ENCODE results near the gene SHC4. TPM values are rescaled to one million over a fixed set of nuclear protein-coding genes. Genes with fewer than 3 reads are reported as not detected.

Gene SHC4
- total and polyA plus RNA-seq, 2 of the 8 experiments (the other 6 are each of a cell fraction or from before 2014, with no cell fraction given), result 0.15 to 0.30 TPM

DNA sequence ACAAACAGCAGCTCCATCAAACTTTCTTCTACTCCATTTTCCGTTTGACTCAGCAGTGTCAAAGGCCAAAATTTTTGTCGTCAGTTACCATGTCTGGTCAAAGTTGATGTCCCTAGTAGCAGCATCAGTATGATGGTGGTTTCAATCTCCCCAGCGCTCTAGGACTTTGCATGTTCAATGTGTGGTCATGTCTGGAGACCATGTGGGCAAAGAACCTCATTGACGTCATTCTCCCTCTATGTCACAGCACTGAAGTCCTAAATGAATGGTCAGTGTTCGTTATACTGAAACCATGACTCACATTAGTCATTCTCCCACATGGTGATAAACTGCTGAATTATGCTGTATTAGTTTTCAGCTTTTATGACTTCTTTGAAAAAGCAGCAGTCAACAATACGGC is 23.2 kb downstream of the SHC4 start:
- Histone ChIP-seq H2BK120ac (replicated peaks; ENCODE audit: low read depth, low read length) (no peak overlapping the region), H2AFZ (ENCODE audit: low read length) (no peak overlapping the region), H3K18ac (ENCODE audit: extremely low read depth, low read length) (no peak overlapping the region), H3K79me2 (ENCODE audit: control insufficient read depth in 1 of 2, insufficient read depth in 2 of 2, low read length in 2 of 2) (no peaks in the 10 kb centered on the region), H3K36me3 (ENCODE audit: control insufficient read depth in 2 of 4, insufficient read depth in 4 of 4, low read length in 3 of 4) (no peaks in the 10 kb centered on the region), H4K20me1 (replicated peaks in 1 of 2; ENCODE audit: control insufficient read depth in 1 of 2, insufficient read depth in 2 of 2, low read length in 2 of 2) (no peaks in the 10 kb centered on the region), H2BK20ac (ENCODE audit: low read length) (no peak overlapping the region), H3K79me1 (ENCODE audit: low read depth, low read length) (no peaks in the 10 kb centered on the region), H2BK5ac (ENCODE audit: low read depth, low read length) (no peak overlapping the region), H3K56ac (replicated peaks; ENCODE audit: insufficient read length, low read depth, low read length) (no peak overlapping the region), H3K9ac (replicated peaks in 1 of 4; ENCODE audit: extremely low read depth in 1 of 4, low read depth in 3 of 4, low read length in 3 of 4) (no peak overlapping the region), H3K23ac (ENCODE audit: insufficient read length) (no peak overlapping the region), H3K23me2 (ENCODE audit: low read depth, low read length) (no peaks in the 10 kb centered on the region), H3K4me2 (ENCODE audit: insufficient read depth in 1 of 2, low read depth in 2 of 2, low read length in 2 of 2) (no peak overlapping the region), H3K4me3 (ENCODE audit: extremely low read depth in 1 of 4, insufficient read depth in 2 of 4, low read depth in 3 of 4, low read length in 4 of 4) (no peak overlapping the region), H4K91ac (replicated peaks; ENCODE audit: insufficient read length, low read length) (no peak overlapping the region), H2BK15ac (ENCODE audit: low read length) (no peak overlapping the region), H2BK12ac (ENCODE audit: low read depth, low read length) (no peak overlapping the region), H3K27ac (ENCODE audit: low read depth, low read length) (no peak overlapping the region), H3K4ac (replicated peaks; ENCODE audit: insufficient read length, low read depth, low read length) (no peak overlapping the region), H3K14ac (ENCODE audit: insufficient read length) (no peak overlapping the region), H3K27me3 (replicated peaks in 1 of 4; ENCODE audit: control insufficient read depth in 3 of 4, extremely low read depth in 1 of 4, insufficient read depth in 3 of 4, low read length in 3 of 4) (no peaks in the 10 kb centered on the region; a peak in 1 of 7 replicates), H3K4me1 (replicated peaks in 1 of 4; ENCODE audit: control insufficient read depth in 3 of 4, insufficient read depth in 4 of 4, low read length in 3 of 4) (no peaks in the 10 kb centered on the region), H4K5ac (ENCODE audit: insufficient read length, low read depth, low read length) (no peak overlapping the region), H3K9me3 (ENCODE audit: insufficient read depth in 2 of 2, low read depth in 1 of 2, low read length in 1 of 2) (no peaks in the 10 kb centered on the region), H2AK5ac (ENCODE audit: low read depth, low read length) (no peak overlapping the region), H4K8ac (ENCODE audit: extremely low read depth, insufficient read depth, low read length) (no peak overlapping the region)
- FAIRE-seq (no peak), DNase-seq (ENCODE audit: low read depth in 1 of 2, low spot score in 2 of 2) (no peak)
- ChIA-PET POLR2A (ENCODE audit: partially characterized antibody) (no interaction called here), CTCF (ENCODE audit: partially characterized antibody) (interaction anchor here (1.7 kb wide), 1 partner anchor 79 kb away, joined by 4 read pairs; no protein-coding TSS in a partner anchor)
- 81% methylated on average over 6 of the region's 6 CpGs; no CpG with 5 or more reads in 1 of the 2 experiments for WGBS, 2 experiments (ENCODE audit: extremely low coverage in 1 of 2, insufficient coverage in 1 of 2, insufficient read length in 1 of 2, insufficient replicate concordance in 2 of 2, low coverage in 1 of 2, low lambda C conversion rate in 2 of 2, missing lambda C conversion rate in 1 of 2)
- TF ChIP-seq RFX5 (IDR thresholded peaks at IDR 0.05; ENCODE audit: borderline replicate concordance, low read depth, low read length) (no peak), JUND (IDR thresholded peaks at IDR 0.05; ENCODE audit: low read length) (no peak), KDM1A (IDR thresholded peaks at IDR 0.05; ENCODE audit: borderline replicate concordance, low read length) (no peak), RXRA (IDR thresholded peaks at IDR 0.05; ENCODE audit: insufficient read depth, low read depth, low read length) (no peak), EGR1 (IDR thresholded peaks at IDR 0.05; ENCODE audit: borderline replicate concordance, low read depth, low read length) (no peak), SIN3A (conservative IDR thresholded peaks at IDR 0.05 in 1 of 2, IDR thresholded peaks at IDR 0.05 in 1 of 2; ENCODE audit: low read depth in 1 of 2, low read length in 2 of 2) (no peak), TAF7 (optimal IDR thresholded peaks at IDR 0.05; ENCODE audit: borderline replicate concordance, low read depth, low read length) (no peak), CHD2 (IDR thresholded peaks at IDR 0.05; ENCODE audit: low read length) (no peak), TCF12 (IDR thresholded peaks at IDR 0.05; ENCODE audit: low read depth, low read length) (no peak), EZH2 (IDR thresholded peaks at IDR 0.05; ENCODE audit: low read depth, low read length, severe bottlenecking) (no peak), POU5F1 (IDR thresholded peaks at IDR 0.05; ENCODE audit: low read depth, low read length) (no peak), HDAC2 (IDR thresholded peaks at IDR 0.05; ENCODE audit: borderline replicate concordance in 1 of 2, low read depth in 2 of 2, low read length in 2 of 2) (no peak)
